Measurements from ENCODE around the gene NUDCD2.

Gene NUDCD2

GRCh38 chr5:163498886-163499285 is 39.0 kb upstream of the NUDCD2 start:
- DNase-seq (ENCODE audit: insufficient read length) (no peak), FAIRE-seq (no peak)
- no peak for TF ChIP-seq POLR2A (IDR thresholded peaks at IDR 0.05; ENCODE audit: low read depth, low read length)
- TF ChIP-seq POLR2AphosphoS5 (IDR thresholded peaks at IDR 0.05; ENCODE audit: low read depth, low read length): no peak
- no peak for TF ChIP-seq TAF1 (IDR thresholded peaks at IDR 0.05; ENCODE audit: borderline replicate concordance, low read depth, low read length)

DNA sequence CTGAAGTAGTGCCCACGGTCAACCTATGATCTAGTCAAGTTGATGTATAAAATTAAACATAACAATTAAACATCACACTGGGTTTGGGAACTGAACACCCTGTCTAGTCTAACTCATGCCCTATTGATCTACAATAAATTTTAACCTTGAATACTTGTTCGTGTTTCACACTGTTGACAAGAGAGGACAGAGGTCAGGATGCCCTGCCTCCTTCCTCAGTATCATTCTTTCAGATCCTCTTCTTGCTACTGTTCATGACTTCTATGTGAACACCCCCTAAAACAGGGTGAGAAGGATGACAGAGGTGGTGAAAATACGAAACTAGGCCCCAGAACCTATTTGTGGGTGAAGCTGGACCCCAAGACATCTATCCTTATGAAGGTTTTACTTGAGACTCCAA is 37.4 kb upstream of the NUDCD2 start:
- TF ChIP-seq POLR2A (IDR thresholded peaks at IDR 0.05; ENCODE audit: low read depth, low read length): no peak
- no peak for TF ChIP-seq TAF1 (IDR thresholded peaks at IDR 0.05; ENCODE audit: borderline replicate concordance, low read depth, low read length)
- no peak for TF ChIP-seq POLR2AphosphoS5 (IDR thresholded peaks at IDR 0.05; ENCODE audit: low read depth, low read length)
- DNase-seq (ENCODE audit: insufficient read length) (no peak), FAIRE-seq (no peak)

- TF ChIP-seq TAF1 (IDR thresholded peaks at IDR 0.05; ENCODE audit: borderline replicate concordance, low read depth, low read length): no peak
- TF ChIP-seq POLR2AphosphoS5 (IDR thresholded peaks at IDR 0.05; ENCODE audit: low read depth, low read length): no peak
- no peak for TF ChIP-seq POLR2A (IDR thresholded peaks at IDR 0.05; ENCODE audit: low read depth, low read length)
- FAIRE-seq: no peak
- DNase-seq (ENCODE audit: insufficient read length): no peak
Observed at GRCh38 chr5:163496286-163496685, 36.4 kb upstream of the NUDCD2 start.

GRCh38 chr5:163489745-163490075 is 29.8 kb upstream of the NUDCD2 start:
- TF ChIP-seq TAF1 (IDR thresholded peaks at IDR 0.05; ENCODE audit: borderline replicate concordance, low read depth, low read length): no peak
- no peak for TF ChIP-seq POLR2A (IDR thresholded peaks at IDR 0.05; ENCODE audit: low read depth, low read length)
- TF ChIP-seq POLR2AphosphoS5 (IDR thresholded peaks at IDR 0.05; ENCODE audit: low read depth, low read length): no peak
- FAIRE-seq: no peak

GRCh38 chr5:163489055-163489744 is 29.3 kb upstream of the NUDCD2 start:
- DNase-seq (ENCODE audit: insufficient read length) (no peak), FAIRE-seq (peak; percentile 38)
- TF ChIP-seq POLR2A (IDR thresholded peaks at IDR 0.05; ENCODE audit: low read depth, low read length) (no peak), TAF1 (IDR thresholded peaks at IDR 0.05; ENCODE audit: borderline replicate concordance, low read depth, low read length) (no peak), POLR2AphosphoS5 (IDR thresholded peaks at IDR 0.05; ENCODE audit: low read depth, low read length) (no peak)

More at GRCh38 chr5:163489745-163490075, 29.8 kb upstream of the NUDCD2 start:
- DNase-seq (ENCODE audit: insufficient read length): no peak

DNA sequence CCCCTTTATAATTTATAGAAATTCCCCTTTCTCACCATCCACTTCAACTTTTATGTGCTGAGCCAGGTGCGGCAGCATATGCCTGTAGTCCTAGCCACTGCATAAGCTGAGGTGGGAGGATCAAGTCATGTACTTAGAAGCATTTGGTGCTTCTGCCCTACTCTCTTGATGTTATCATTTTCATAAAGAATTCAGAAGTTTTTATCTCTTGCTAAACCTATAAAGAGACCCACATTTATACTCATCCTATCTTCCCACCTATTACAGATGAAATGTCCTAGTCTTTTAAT is 19.0 kb upstream of the NUDCD2 start:
- FAIRE-seq: no peak

GRCh38 chr5:163478126-163478981 is 18.5 kb upstream of the NUDCD2 start:
- DNase-seq (ENCODE audit: insufficient read length) (no peak), FAIRE-seq (no peak)
- no peak for TF ChIP-seq POLR2A (IDR thresholded peaks at IDR 0.05; ENCODE audit: low read depth, low read length)
- no peak for TF ChIP-seq TAF1 (IDR thresholded peaks at IDR 0.05; ENCODE audit: borderline replicate concordance, low read depth, low read length)
- no peak for TF ChIP-seq POLR2AphosphoS5 (IDR thresholded peaks at IDR 0.05; ENCODE audit: low read depth, low read length)

More for the DNA sequence above, 19.0 kb upstream of the NUDCD2 start:
- no peak for TF ChIP-seq POLR2AphosphoS5 (IDR thresholded peaks at IDR 0.05; ENCODE audit: low read depth, low read length)
- no peak for TF ChIP-seq TAF1 (IDR thresholded peaks at IDR 0.05; ENCODE audit: borderline replicate concordance, low read depth, low read length)
- TF ChIP-seq POLR2A (IDR thresholded peaks at IDR 0.05; ENCODE audit: low read depth, low read length): no peak
- no peak for DNase-seq (ENCODE audit: insufficient read length)

DNA sequence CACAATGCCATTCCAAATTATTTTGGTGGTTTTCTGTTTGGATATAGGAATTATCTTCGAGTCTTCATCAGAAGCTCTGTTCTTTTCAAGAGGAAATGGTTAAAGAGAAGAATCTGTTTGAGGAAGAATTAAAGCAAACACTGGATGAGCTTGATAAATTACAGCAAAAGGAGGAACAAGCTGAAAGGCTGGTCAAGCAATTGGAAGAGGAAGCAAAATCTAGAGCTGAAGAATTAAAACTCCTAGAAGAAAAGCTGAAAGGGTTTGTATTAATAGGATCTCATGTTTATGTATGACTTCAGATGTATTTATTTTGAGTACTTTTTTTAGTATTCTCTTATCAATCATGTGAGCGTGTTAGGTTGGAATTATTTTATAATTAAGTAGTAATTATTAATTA is 15.5 kb upstream of the NUDCD2 start:
- FAIRE-seq: no peak
- DNase-seq (ENCODE audit: insufficient read length): no peak
- no peak for TF ChIP-seq POLR2AphosphoS5 (IDR thresholded peaks at IDR 0.05; ENCODE audit: low read depth, low read length)
- no peak for TF ChIP-seq POLR2A (IDR thresholded peaks at IDR 0.05; ENCODE audit: low read depth, low read length)
- TF ChIP-seq TAF1 (IDR thresholded peaks at IDR 0.05; ENCODE audit: borderline replicate concordance, low read depth, low read length): no peak

- FAIRE-seq (no peak), DNase-seq (ENCODE audit: insufficient read length) (no peak)
- TF ChIP-seq TAF1 (IDR thresholded peaks at IDR 0.05; ENCODE audit: borderline replicate concordance, low read depth, low read length) (no peak), POLR2AphosphoS5 (IDR thresholded peaks at IDR 0.05; ENCODE audit: low read depth, low read length) (no peak)
Observed at GRCh38 chr5:163473635-163474243, 13.8 kb upstream of the NUDCD2 start.

GRCh38 chr5:163467682-163468081 is 7.8 kb upstream of the NUDCD2 start:
- FAIRE-seq (no peak), DNase-seq (ENCODE audit: insufficient read length) (no peak)
- TF ChIP-seq POLR2AphosphoS5 (IDR thresholded peaks at IDR 0.05; ENCODE audit: low read depth, low read length) (no peak), POLR2A (IDR thresholded peaks at IDR 0.05; ENCODE audit: low read depth, low read length) (no peak), TAF1 (IDR thresholded peaks at IDR 0.05; ENCODE audit: borderline replicate concordance, low read depth, low read length) (no peak)

- no peak for FAIRE-seq
- no peak for TF ChIP-seq TAF1 (IDR thresholded peaks at IDR 0.05; ENCODE audit: borderline replicate concordance, low read depth, low read length)
- TF ChIP-seq POLR2A (IDR thresholded peaks at IDR 0.05; ENCODE audit: low read depth, low read length): no peak
- no peak for TF ChIP-seq POLR2AphosphoS5 (IDR thresholded peaks at IDR 0.05; ENCODE audit: low read depth, low read length)
- no peak for DNase-seq (ENCODE audit: insufficient read length)
Observed at GRCh38 chr5:163463063-163463435, 3.1 kb upstream of the NUDCD2 start.
